NAMALWA (cell line): ENCODE data around the gene PITPNC1.
"Not testable (repeated sequence)": the region's sequence is repeated elsewhere in the genome, so short reads cannot be mapped to it uniquely, and the experiment has no call there.

Source experiments
- DNase-seq: peaks from one replicate; pipeline ENCODE4 v3.0.0-alpha.2; 2015; ENCODE audit warnings: low spot score

Gene PITPNC1

GRCh38 chr17:67689534-67690177 is 312.6 kb downstream of the PITPNC1 start:
- DNase-seq, result peak; percentile 82

DNA sequence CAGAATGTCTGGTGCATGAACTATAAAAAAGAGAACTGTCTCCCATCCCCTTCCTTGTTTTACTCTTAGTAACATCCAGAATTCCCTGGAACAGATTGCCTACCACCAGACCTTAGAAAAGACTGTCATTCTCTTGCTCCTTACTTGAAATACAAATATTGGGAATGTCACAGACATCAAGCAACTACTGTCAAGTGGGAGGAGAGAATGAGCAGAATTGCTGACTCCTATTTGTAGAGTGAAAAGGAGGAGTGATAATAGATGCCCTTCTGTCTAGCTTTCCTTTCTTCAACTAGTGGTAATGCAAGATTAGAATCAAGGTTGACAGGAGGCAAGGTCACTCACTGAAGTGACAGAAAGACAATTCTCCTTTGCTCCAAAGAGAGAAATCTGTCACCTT is 316.7 kb downstream of the PITPNC1 start:
- no peak for DNase-seq

GRCh38 chr17:67696347-67696746 is 319.3 kb downstream of the PITPNC1 start:
- no peak for DNase-seq

- no peak for DNase-seq
Observed at GRCh38 chr17:67696853-67697498, 319.9 kb downstream of the PITPNC1 start.

DNA sequence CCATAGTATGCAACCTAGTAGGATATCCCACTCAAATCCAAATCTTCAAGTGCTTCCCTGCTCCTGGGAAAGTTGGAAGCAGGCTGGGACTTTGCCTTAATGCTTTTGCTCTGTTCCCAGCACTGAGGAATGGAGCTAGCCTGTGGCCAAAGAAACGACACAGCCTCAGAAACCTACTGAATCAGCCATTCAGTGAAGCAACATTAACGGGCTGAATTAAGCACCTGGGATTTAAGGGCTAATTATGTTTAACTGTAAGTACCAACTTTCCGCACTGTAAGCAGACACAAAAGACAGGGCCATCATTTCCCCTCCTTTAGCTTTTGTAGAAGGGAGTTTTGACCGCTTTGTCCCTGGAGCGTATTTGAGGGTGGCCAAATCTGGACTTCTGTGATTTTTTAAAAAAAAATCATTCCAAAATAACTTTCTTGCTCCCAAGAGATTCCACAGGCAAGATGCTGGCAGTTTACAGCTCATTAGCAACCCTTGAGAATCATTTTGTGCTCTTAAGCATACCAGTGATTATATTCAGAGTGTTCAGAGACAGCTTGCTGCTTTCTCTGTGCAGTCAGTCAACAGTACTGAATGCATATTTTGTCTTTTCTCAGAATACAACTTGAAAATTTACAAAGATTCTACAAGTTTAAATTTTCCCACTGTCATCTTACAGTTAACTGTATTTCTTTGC is 323.1 kb downstream of the PITPNC1 start:
- DNase-seq, result no peak

GRCh38 chr17:67700725-67701119 is 323.6 kb downstream of the PITPNC1 start:
- DNase-seq, result no peak

DNA sequence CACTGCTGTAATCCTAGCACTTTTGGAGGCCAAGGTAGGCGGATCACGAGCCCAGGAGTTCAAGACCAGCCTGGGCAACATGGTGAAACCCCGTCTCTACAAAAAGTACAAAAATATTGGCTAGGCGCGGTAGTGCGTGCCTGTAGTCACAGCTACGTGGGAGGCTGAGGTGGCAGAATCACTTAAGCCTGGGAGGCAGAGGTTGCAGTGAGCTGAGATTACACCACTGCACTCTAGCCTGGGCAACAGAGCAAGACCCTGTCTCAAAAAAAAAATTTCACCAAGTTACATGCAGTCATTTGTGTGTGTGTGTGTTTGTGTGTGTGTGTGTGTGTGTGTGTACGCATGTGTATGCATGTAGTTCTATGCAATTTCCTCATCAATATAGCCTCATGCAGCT is 325.8 kb downstream of the PITPNC1 start:
- not testable (repeated sequence) for DNase-seq

GRCh38 chr17:67707442-67707841 is 330.4 kb downstream of the PITPNC1 start:
- DNase-seq, result no peak

- DNase-seq, result no peak
Observed at GRCh38 chr17:67708378-67708777, 331.3 kb downstream of the PITPNC1 start.

DNA sequence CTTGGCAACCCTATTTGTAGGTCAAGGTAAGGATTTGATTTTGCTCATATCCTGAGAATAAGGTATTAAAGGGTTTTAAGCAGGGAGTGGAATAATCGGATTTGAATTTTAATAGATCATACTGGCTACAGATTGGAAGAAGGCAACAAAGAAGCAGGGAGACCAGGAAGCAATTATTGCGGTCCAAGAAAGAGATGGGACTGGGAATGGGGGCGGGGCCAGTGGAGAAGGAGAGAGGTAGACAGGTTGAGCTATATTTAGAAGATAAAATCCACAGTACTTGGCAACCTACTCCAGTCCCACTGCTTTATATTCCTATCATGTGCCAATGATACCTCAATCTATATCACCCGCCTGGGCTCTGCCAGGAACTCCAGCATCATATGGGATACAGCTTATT is 334.8 kb downstream of the PITPNC1 start:
- DNase-seq, result no peak

DNA sequence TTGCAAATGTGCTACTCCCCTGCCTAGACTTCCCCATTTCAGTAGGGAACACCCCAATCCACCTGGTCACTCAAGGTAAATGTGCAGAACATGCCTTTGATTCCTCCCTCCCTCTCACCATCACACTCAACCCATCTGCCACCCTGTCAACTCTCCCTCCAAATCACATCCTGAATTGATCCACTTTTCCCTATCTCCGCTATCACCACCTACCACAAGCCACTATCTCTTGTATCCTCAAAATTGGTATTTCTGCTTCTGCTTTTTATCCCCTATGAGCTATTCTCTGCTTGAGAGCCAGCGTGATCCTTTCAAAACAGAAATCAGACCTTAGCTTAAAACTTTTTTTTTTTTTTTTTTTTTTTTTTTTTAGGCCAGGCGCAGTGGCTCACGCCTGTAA is 335.3 kb downstream of the PITPNC1 start:
- DNase-seq, result no peak

- no peak for DNase-seq
Observed at GRCh38 chr17:67713169-67713568, 336.1 kb downstream of the PITPNC1 start.

DNA sequence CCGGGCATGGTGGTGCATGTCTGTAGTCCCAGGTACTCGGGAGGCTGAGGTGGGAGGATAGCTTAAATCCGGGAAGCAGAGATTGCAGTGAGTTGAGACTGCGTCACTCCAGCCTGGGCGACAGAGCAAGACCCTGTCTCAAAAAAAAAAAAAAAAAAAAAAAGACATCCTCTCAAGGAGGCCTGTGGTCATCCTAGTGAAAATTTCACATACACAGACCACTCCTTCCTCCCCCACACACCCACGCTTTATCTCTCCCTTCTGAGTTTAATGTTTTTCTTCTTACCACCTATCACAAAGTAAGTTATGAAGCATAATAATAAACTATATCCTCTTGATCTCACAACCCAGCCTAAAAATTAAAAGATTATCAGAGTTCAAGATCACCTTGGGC is 339.3 kb downstream of the PITPNC1 start:
- DNase-seq, result no peak

DNA sequence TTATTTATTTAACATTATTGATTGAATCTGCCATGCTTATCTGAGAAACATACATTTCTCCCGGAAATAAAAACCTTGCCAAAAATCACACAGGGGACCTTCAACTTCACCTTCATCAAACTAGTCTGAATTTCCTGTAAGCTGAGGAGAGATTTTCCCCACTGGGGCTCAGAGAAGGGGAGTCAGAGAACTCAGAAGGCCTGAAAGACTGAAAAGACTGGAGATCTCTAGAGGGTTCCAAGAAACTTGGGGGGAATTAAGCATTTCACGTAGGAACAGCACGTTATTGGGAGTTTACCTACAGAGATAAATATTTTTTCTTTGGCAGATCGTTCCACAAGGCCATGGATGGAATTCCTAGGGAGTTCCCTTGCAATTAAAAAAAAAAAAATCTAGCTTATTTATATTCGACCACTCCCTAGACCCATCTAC is 340.1 kb downstream of the PITPNC1 start:
- DNase-seq, result no peak

DNA sequence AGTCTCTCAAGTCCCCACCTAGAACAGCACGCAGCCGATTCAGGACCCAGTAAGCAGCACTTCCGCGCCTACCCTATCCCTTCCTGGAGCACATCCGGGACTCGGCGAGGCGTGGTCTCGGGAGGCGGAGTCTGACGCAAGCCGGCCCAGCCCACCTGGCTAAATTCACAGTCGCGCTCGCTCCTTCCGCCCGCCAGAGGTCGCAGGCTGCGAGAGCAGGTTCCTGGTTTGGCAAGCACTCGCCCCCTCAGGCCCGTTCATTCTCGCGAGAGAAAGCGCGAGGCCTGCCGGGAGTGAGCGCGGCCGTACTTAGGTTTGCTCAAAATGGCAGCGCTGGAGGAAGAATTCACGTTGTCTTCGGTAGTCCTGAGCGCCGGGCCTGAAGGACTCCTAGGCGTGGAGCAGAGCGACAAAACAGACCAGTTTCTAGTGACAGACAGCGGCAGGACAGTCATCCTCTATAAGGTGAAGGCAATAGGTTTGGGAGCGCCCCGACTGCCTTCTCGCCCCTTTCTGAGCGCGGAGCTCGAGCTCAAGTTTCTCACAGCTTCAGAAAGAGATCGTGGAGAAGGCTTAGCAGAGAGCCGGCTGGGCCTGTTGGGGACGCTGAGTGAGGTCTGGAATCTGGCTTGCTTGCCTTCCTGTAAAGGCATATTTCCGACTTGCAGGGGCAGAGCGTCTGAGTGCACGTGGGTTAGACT is 340.7 kb downstream of the PITPNC1 start, which contains the start of gene NOL11:
Gene NOL11, plus strand, starts transcription at position 313 of the 701 bp plus-strand sequence. Its CDS starts 12 bp downstream, at position 325.
- DNase-seq, result peak; percentile 99

DNA sequence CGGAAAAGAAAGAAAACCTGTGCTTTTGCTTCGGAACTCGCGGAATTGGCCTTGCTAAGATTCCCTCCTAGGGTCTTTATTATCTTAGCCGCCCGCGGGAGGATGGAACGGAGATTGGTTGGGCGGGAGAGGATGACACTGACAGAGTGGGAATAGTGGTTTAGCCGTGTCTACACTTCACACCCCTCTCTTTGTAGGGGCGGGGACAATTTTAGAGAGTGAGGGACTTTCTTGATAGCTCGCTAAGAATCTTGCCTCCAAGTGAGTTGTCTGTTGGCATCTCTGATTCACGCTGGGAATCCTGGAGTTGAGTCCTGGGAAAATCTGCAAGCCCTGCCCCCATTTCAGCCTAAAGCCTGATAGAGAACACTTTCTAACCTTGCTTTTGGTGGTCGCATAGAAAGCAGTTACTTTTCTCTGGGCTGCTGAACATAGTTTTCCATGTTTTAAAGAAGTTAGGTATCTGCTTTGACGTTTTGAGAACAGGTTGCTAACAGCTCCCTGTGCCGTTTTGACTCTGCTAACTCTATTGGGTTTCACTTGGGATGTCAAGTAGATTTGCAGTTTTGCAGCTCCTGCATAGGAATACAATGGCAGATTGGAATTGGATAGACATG is 341.4 kb downstream of the PITPNC1 start:
- peak; percentile 75 for DNase-seq

- DNase-seq, result no peak
Observed at GRCh38 chr17:67725373-67725791, 348.3 kb downstream of the PITPNC1 start.

DNA sequence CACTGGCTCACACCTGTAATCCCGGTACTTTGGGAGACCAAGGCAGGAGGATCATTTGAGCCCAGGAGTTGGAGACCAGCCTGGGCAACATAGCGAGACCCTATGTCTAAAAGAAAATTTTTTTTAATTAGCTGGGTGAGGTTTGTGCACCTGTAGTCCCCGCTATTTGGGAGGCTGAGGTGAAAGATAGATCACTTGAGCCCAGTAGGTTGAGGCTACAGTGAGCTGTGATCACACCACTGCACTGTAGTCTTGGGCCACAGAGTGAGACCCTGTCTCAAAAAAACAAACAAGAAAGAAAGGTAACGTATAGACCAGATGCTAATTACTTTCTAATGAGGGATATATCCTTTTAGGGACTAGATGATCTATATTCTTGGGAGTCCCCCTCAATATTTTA is 348.7 kb downstream of the PITPNC1 start:
- DNase-seq, result no peak

- not testable (repeated sequence) for DNase-seq
Observed at GRCh38 chr17:67727152-67728039, 350.3 kb downstream of the PITPNC1 start.

DNA sequence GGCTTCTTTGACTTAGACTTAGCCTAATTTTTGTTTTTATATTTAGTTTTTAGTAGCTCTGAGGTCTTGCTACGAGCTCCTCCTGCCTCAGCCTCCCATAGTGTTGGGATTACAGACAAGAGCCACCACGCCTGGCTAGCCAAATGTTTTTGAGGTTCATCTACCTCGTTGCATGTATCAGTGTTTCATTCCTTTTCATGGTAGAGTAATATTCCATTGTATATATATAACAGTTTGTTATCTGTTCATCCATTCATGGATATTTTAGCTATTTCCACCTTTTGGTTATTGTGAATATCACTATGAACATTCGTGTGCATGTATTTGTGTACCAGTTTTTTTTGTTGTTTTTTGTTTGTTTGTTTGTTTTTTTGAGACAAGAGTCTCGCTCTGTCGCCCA is 352.8 kb downstream of the PITPNC1 start:
- no peak for DNase-seq

DNA sequence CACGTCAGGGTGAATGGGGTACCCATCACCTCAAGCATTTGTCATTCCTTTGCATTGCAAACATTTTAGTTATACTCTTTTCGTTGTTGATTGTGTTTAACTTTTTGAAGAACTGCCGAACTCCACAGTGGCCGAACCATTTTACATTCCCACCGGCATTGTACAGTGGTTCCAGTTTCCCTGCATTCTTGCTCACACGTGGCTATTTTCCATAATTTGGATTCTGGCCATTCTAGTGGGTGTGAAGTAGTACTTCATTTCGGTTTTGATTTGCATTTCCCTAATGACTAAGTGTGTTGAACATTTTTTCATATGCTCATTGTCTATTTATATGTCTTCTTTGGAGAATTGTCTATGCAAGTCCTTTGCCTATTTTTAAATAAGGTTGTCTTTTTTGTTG is 353.6 kb downstream of the PITPNC1 start:
- DNase-seq, result no peak
